ENCODE results near the gene P2RY6.
"Not testable (repeated sequence)": the region's sequence is repeated elsewhere in the genome, so short reads cannot be mapped to it uniquely, and the experiment has no call there.

- TF ChIP-seq, protein P1, sequence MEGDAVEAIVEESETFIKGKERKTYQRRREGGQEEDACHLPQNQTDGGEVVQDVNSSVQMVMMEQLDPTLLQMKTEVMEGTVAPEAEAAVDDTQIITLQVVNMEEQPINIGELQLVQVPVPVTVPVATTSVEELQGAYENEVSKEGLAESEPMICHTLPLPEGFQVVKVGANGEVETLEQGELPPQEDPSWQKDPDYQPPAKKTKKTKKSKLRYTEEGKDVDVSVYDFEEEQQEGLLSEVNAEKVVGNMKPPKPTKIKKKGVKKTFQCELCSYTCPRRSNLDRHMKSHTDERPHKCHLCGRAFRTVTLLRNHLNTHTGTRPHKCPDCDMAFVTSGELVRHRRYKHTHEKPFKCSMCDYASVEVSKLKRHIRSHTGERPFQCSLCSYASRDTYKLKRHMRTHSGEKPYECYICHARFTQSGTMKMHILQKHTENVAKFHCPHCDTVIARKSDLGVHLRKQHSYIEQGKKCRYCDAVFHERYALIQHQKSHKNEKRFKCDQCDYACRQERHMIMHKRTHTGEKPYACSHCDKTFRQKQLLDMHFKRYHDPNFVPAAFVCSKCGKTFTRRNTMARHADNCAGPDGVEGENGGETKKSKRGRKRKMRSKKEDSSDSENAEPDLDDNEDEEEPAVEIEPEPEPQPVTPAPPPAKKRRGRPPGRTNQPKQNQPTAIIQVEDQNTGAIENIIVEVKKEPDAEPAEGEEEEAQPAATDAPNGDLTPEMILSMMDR (optimal IDR thresholded peaks at IDR 0.05 in 1 of 3, IDR thresholded peaks at IDR 0.05 in 1 of 3, conservative IDR thresholded peaks at IDR 0.05 in 1 of 3; ENCODE audit: extremely low read depth in 1 of 3, insufficient read depth in 2 of 3, low read length in 3 of 3), result not testable (repeated sequence)
- TF ChIP-seq EZH2 (IDR thresholded peaks at IDR 0.05; ENCODE audit: low read length), result not testable (repeated sequence)
Measured at GRCh38 chr11:73271478-73271865, 666 bp upstream of the P2RY6 start.

Measured in keratinocyte (primary cell).